Stimulated activated effector memory CD8-positive, alpha-beta T cell treated with anti-CD3 and anti-CD28 coated beads, Interleukin-12 subunit alpha, Interleukin-12 subunit beta, amount 100 ng/mL, for 72 hours (primary cell): ENCODE results near the gene ELMO1.

Source experiments
- ATAC-seq: fragments of 150-1000 bp; cut with Tn5 transposase; 2 replicates; pipeline ENCODE4 v1.10.0; 2021
- DNase-seq, 2 donors: peaks; one replicate each; pipeline ENCODE4 v3.0.0; 2021 to 2022; ENCODE audit warnings: low spot score in 2 of 2
- H3K27ac Mint-ChIP-seq: one replicate; pipeline ENCODE4 v1.8.0; 2022; ENCODE audit warnings: mild to moderate bottlenecking, mixed read lengths
- H3K36me3 Mint-ChIP-seq: one replicate; pipeline ENCODE4 v1.8.0; 2022; ENCODE audit warnings: mild to moderate bottlenecking, mixed read lengths
- H3K4me1 Mint-ChIP-seq: one replicate; pipeline ENCODE4 v1.8.0; 2022; ENCODE audit warnings: mixed read lengths
- H3K4me3 Mint-ChIP-seq: one replicate; pipeline ENCODE4 v1.8.0; 2022; ENCODE audit warnings: mild to moderate bottlenecking, mixed read lengths
- H3K9me3 Mint-ChIP-seq: one replicate; pipeline ENCODE4 v1.8.0; 2022; ENCODE audit warnings: mixed read lengths

Gene ELMO1

GRCh38 chr7:36955456-36956129, 493.1 kb downstream of the ELMO1 start:
- Mint-ChIP-seq H3K4me1 (peaks cover 13% of the 10 kb centered on the region), H3K9me3 (no peaks in the 10 kb centered on the region), H3K4me3 (no peak overlapping the region), H3K36me3 (no peaks in the 10 kb centered on the region), H3K27ac (no peak overlapping the region)
- DNase-seq (no peak), ATAC-seq (no peak)

- ATAC-seq (no peak), DNase-seq (no peak)
- Mint-ChIP-seq H3K36me3 (no peaks in the 10 kb centered on the region), H3K9me3 (peaks cover 21% of the 10 kb centered on the region), H3K4me1 (peaks cover 25% of the 10 kb centered on the region), H3K27ac (peak overlapping the region; percentile 9), H3K4me3 (no peak overlapping the region)
Measured at GRCh38 chr7:36951257-36951697, 497.4 kb downstream of the ELMO1 start.

GRCh38 chr7:36949711-36950600, 498.7 kb downstream of the ELMO1 start:
- DNase-seq (no peak), ATAC-seq (no peak)
- Mint-ChIP-seq H3K9me3 (peaks cover 21% of the 10 kb centered on the region), H3K36me3 (no peaks in the 10 kb centered on the region), H3K27ac (no peak overlapping the region), H3K4me1 (peaks cover 25% of the 10 kb centered on the region), H3K4me3 (no peak overlapping the region)

- ATAC-seq (no peak), DNase-seq (no peak)
- Mint-ChIP-seq H3K36me3 (no peaks in the 10 kb centered on the region), H3K27ac (no peak overlapping the region), H3K9me3 (peaks cover 34% of the 10 kb centered on the region), H3K4me3 (no peak overlapping the region), H3K4me1 (peaks cover 19% of the 10 kb centered on the region)
Measured at GRCh38 chr7:36946401-36946739, 502.3 kb downstream of the ELMO1 start.

GRCh38 chr7:36945612-36946400, 502.9 kb downstream of the ELMO1 start:
- no peak for DNase-seq
- Mint-ChIP-seq H3K27ac (no peak overlapping the region), H3K9me3 (peaks cover 37% of the 10 kb centered on the region), H3K4me3 (no peak overlapping the region), H3K36me3 (peaks cover 6% of the 10 kb centered on the region), H3K4me1 (peaks cover 13% of the 10 kb centered on the region)
- no peak for ATAC-seq

GRCh38 chr7:36944838-36945237, 503.8 kb downstream of the ELMO1 start:
- no peak overlapping the region for H3K4me3 Mint-ChIP-seq
- ATAC-seq (no peak), DNase-seq (no peak)
- peaks cover 10% of the 10 kb centered on the region for H3K36me3 Mint-ChIP-seq
- peaks cover 43% of the 10 kb centered on the region for H3K9me3 Mint-ChIP-seq
- peaks cover 13% of the 10 kb centered on the region for H3K4me1 Mint-ChIP-seq
- H3K27ac Mint-ChIP-seq = no peak overlapping the region

GRCh38 chr7:36943591-36944435, 504.9 kb downstream of the ELMO1 start:
- H3K27ac Mint-ChIP-seq = no peak overlapping the region
- DNase-seq (no peak), ATAC-seq (no peak)
- peaks cover 13% of the 10 kb centered on the region for H3K4me1 Mint-ChIP-seq
- H3K36me3 Mint-ChIP-seq = peaks cover 10% of the 10 kb centered on the region
- peaks cover 42% of the 10 kb centered on the region for H3K9me3 Mint-ChIP-seq
- no peak overlapping the region for H3K4me3 Mint-ChIP-seq

GRCh38 chr7:36942955-36943354, 505.7 kb downstream of the ELMO1 start:
- Mint-ChIP-seq H3K9me3 (peaks cover 41% of the 10 kb centered on the region), H3K36me3 (peaks cover 10% of the 10 kb centered on the region), H3K4me1 (peaks cover 13% of the 10 kb centered on the region)

GRCh38 chr7:36942541-36942940, 506.1 kb downstream of the ELMO1 start:
- ATAC-seq (no peak), DNase-seq (no peak)
- peaks cover 38% of the 10 kb centered on the region for H3K9me3 Mint-ChIP-seq
- H3K4me3 Mint-ChIP-seq = no peak overlapping the region
- H3K27ac Mint-ChIP-seq = no peak overlapping the region
- H3K4me1 Mint-ChIP-seq = peaks cover 9% of the 10 kb centered on the region
- peaks cover 10% of the 10 kb centered on the region for H3K36me3 Mint-ChIP-seq

More at GRCh38 chr7:36942955-36943354, 505.7 kb downstream of the ELMO1 start:
- DNase-seq = no peak
- ATAC-seq = no peak
- H3K4me3 Mint-ChIP-seq = no peak overlapping the region
- H3K27ac Mint-ChIP-seq = no peak overlapping the region

GRCh38 chr7:36942025-36942424, 506.6 kb downstream of the ELMO1 start:
- DNase-seq (no peak), ATAC-seq (no peak)
- H3K9me3 Mint-ChIP-seq = peaks cover 38% of the 10 kb centered on the region
- no peak overlapping the region for H3K27ac Mint-ChIP-seq
- no peak overlapping the region for H3K4me3 Mint-ChIP-seq
- H3K4me1 Mint-ChIP-seq = peaks cover 6% of the 10 kb centered on the region
- H3K36me3 Mint-ChIP-seq = peaks cover 10% of the 10 kb centered on the region

GRCh38 chr7:36941359-36941758, 507.3 kb downstream of the ELMO1 start:
- DNase-seq (no peak), ATAC-seq (no peak)
- Mint-ChIP-seq H3K4me3 (no peak overlapping the region), H3K27ac (no peak overlapping the region), H3K4me1 (peaks cover under 1% of the 10 kb centered on the region), H3K9me3 (peaks cover 41% of the 10 kb centered on the region), H3K36me3 (peaks cover 12% of the 10 kb centered on the region)

- peaks cover 47% of the 10 kb centered on the region for H3K9me3 Mint-ChIP-seq
- ATAC-seq = no peak
- H3K4me1 Mint-ChIP-seq = no peaks in the 10 kb centered on the region
- no peak for DNase-seq
- H3K36me3 Mint-ChIP-seq = peaks cover 18% of the 10 kb centered on the region
- no peak overlapping the region for H3K4me3 Mint-ChIP-seq
- no peak overlapping the region for H3K27ac Mint-ChIP-seq
Measured at GRCh38 chr7:36939816-36940215, 508.8 kb downstream of the ELMO1 start.

- Mint-ChIP-seq H3K4me1 (peaks cover 8% of the 10 kb centered on the region), H3K9me3 (peaks cover 41% of the 10 kb centered on the region), H3K4me3 (no peak overlapping the region), H3K36me3 (peaks cover 18% of the 10 kb centered on the region), H3K27ac (no peak overlapping the region)
- no peak for ATAC-seq
- no peak for DNase-seq
Measured at GRCh38 chr7:36937754-36938563, 510.7 kb downstream of the ELMO1 start.

GRCh38 chr7:36931892-36932291, 516.8 kb downstream of the ELMO1 start:
- no peak overlapping the region for H3K27ac Mint-ChIP-seq
- peaks cover 11% of the 10 kb centered on the region for H3K4me1 Mint-ChIP-seq
- H3K9me3 Mint-ChIP-seq = peaks cover 11% of the 10 kb centered on the region
- DNase-seq = no peak
- peaks cover 15% of the 10 kb centered on the region for H3K36me3 Mint-ChIP-seq
- no peak for ATAC-seq
- H3K4me3 Mint-ChIP-seq = no peak overlapping the region
